Measurements from ENCODE around the gene TRIM24. TPM values are rescaled to one million over a fixed set of nuclear protein-coding genes. Genes with fewer than 3 reads are reported as not detected.
"Not testable (repeated sequence)": the region's sequence is repeated elsewhere in the genome, so short reads cannot be mapped to it uniquely, and the experiment has no call there.

Gene TRIM24
- total RNA-seq = 10 to 100 TPM; 11.5 to 30.6 (median 23.7) TPM

DNA sequence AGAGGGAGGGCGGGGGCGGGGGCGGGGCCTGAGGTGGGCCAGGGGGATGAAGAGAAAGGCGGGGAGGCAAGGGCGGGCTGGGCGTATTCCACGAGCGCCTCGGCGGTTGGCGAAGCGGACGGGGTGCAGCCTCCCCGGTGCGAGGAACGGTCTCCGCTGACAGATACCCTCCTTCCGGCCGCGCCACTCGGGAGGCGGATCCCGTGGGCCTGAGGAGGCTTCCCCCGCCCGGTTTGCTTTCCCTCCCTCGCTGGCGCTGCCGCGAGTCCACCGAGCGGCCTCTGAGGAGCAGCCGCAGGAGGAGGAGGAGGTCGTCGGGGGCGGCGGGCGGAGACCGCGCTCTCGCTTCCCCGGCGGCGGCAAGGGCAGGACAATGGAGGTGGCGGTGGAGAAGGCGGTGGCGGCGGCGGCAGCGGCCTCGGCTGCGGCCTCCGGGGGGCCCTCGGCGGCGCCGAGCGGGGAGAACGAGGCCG is at the start of gene TRIM24:
TRIM24 (plus strand) TSS at position 84 of the 473 bp plus-strand sequence; CDS start at position 374, 290 bp downstream.
- WGBS, 2 donors = 0 to 1% methylated on average over 16 to 49 of the region's 59 CpGs
- ATAC-seq (ENCODE audit: low FRiP score in 2 of 2) (peak in 1 of 2 donors; percentile 96), DNase-seq (peak in 1 of 2 donors; percentile 98)

GRCh38 chr7:138412077-138412476 is 48.0 kb upstream of the TRIM24 start:
- WGBS, 2 donors = 95 to 97% methylated on average over 3 of the region's 3 CpGs
- not testable (repeated sequence) for ATAC-seq (ENCODE audit: low FRiP score in 2 of 2); H3K27ac ChIP-seq; DNase-seq; H3K36me3 ChIP-seq; H3K4me3 ChIP-seq; H3K27me3 ChIP-seq; H3K4me1 ChIP-seq; H3K9me3 ChIP-seq

More for the DNA sequence above, at the start of gene TRIM24:
- H3K36me3 ChIP-seq = no peaks in the 10 kb centered on the region
- TF ChIP-seq, protein P1, sequence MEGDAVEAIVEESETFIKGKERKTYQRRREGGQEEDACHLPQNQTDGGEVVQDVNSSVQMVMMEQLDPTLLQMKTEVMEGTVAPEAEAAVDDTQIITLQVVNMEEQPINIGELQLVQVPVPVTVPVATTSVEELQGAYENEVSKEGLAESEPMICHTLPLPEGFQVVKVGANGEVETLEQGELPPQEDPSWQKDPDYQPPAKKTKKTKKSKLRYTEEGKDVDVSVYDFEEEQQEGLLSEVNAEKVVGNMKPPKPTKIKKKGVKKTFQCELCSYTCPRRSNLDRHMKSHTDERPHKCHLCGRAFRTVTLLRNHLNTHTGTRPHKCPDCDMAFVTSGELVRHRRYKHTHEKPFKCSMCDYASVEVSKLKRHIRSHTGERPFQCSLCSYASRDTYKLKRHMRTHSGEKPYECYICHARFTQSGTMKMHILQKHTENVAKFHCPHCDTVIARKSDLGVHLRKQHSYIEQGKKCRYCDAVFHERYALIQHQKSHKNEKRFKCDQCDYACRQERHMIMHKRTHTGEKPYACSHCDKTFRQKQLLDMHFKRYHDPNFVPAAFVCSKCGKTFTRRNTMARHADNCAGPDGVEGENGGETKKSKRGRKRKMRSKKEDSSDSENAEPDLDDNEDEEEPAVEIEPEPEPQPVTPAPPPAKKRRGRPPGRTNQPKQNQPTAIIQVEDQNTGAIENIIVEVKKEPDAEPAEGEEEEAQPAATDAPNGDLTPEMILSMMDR (IDR thresholded peaks at IDR 0.05) = no peak
- TF ChIP-seq POLR2A (IDR thresholded peaks at IDR 0.05) = peak in 3 of 4 donors; percentile 74 to 97 (median 93)
- TF ChIP-seq EP300 (IDR thresholded peaks at IDR 0.05) = peak in 1 of 4 donors; percentile 15
- TF ChIP-seq POLR2AphosphoS5 (IDR thresholded peaks at IDR 0.05) = peak; percentile 86 to 92
- no peaks in the 10 kb centered on the region for H3K27me3 ChIP-seq
- H3K9me3 ChIP-seq = no peaks in the 10 kb centered on the region
- peak within 1 kb of the TSS; percentile 60 to 95 (median 67) for H3K4me3 ChIP-seq
- H3K27ac ChIP-seq = peak within 1 kb of the TSS; percentile 93 to 98 (median 96)
- H3K4me1 ChIP-seq = peaks cover 4 to 12% (median 9%) of the 10 kb centered on the region in 4 donors

DNA sequence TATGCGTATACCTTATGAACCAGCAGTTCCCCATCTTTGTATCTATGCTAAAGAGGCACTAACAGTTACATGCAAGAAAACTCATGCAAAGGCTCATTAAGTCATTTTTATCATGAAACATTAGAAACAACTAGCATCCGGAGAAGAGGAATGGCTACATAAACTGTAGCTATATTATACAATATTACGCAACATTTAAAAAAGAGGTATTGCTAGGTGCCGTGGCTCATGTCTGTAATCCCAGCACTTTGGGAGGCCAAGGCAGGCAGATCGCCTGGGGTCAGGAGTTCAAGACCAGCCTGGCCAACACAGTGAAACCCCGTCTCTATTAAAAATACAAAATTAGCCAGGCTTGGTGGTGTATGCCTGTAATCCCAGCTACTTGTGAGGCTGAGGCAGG is 47.1 kb upstream of the TRIM24 start:
- not testable (repeated sequence) for DNase-seq; H3K36me3 ChIP-seq; H3K4me3 ChIP-seq; H3K9me3 ChIP-seq; ATAC-seq (ENCODE audit: low FRiP score in 2 of 2); H3K27me3 ChIP-seq; H3K4me1 ChIP-seq; H3K27ac ChIP-seq
- 74 to 77% methylated on average over 6 of the region's 6 CpGs for WGBS, 2 donors

DNA sequence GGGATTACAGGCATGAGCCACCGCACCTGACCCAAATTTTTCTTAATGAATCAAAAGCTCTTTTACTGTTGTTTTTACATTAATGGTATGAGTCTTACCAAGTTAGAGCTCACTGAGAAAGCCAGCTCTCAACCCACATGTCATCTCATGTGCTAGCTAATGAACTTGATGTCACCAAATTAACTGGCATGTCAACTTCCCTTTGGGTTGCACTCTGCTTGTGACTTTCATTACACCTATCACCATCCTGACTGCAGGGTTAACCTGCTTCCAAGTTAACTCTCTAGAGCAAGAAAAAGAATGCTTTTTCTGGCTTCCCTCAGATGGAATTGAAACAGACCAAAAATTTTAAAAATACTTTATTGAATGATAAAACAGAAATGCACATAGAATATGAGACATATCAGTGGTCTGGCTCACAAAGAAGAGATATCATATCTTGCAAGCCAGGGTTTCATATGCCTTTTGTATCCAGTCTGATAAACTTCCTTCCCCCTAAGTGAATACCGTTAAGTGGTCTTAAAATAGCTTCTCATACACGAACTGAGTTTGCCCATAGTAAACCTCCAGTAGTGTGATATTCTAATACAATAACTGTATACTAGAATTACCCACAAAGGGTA is 42.9 kb upstream of the TRIM24 start:
- no peak for ATAC-seq (ENCODE audit: low FRiP score in 2 of 2)
- peaks cover 0 to 7% (median 0%) of the 10 kb centered on the region in 4 donors for H3K4me1 ChIP-seq
- no peaks in the 10 kb centered on the region for H3K27me3 ChIP-seq
- no peak overlapping the region for H3K4me3 ChIP-seq
- no peaks in the 10 kb centered on the region for H3K9me3 ChIP-seq
- H3K27ac ChIP-seq = no peak overlapping the region
- 41 to 50% methylated on average over 3 of the region's 3 CpGs for WGBS, 2 donors
- no peak for DNase-seq
- H3K36me3 ChIP-seq = no peaks in the 10 kb centered on the region
- TF ChIP-seq POLR2A (IDR thresholded peaks at IDR 0.05) = no peak
- no peak for TF ChIP-seq EP300 (IDR thresholded peaks at IDR 0.05)
- TF ChIP-seq, protein P1 (IDR thresholded peaks at IDR 0.05) = no peak
- TF ChIP-seq POLR2AphosphoS5 (IDR thresholded peaks at IDR 0.05) = no peak

GRCh38 chr7:138417764-138418163 is 42.3 kb upstream of the TRIM24 start:
- DNase-seq = no peak
- H3K27ac ChIP-seq = no peak overlapping the region
- WGBS, 2 donors = 16 to 38% methylated on average over 1 of the region's 1 CpG
- ATAC-seq (ENCODE audit: low FRiP score in 2 of 2) = no peak
- no peaks in the 10 kb centered on the region for H3K9me3 ChIP-seq
- no peaks in the 10 kb centered on the region for H3K27me3 ChIP-seq
- peaks cover 0 to 7% (median 0%) of the 10 kb centered on the region in 4 donors for H3K4me1 ChIP-seq
- H3K36me3 ChIP-seq = no peaks in the 10 kb centered on the region
- TF ChIP-seq EP300 (IDR thresholded peaks at IDR 0.05) = no peak
- H3K4me3 ChIP-seq = no peak overlapping the region

DNA sequence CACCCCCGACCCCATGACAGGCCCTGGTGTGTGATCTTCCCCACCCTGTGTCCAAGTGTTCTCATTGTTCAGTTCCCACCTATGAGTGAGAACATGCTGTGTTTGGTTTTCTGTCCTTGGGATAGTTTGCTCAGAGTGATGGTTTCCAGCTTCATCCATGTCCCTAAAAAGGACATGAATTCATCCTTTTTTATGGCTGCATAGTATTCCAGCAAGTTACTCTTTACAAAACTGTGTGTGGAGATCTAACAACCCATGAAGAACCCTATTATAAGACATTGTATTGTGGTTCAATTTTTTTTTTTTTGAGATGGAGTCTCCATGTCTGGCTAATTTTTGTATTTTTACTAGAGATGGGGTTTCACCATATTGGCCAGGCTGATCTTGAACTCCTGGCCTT is 41.7 kb upstream of the TRIM24 start:
- H3K27me3 ChIP-seq; DNase-seq; H3K4me1 ChIP-seq; H3K36me3 ChIP-seq; H3K4me3 ChIP-seq; ATAC-seq (ENCODE audit: low FRiP score in 2 of 2); H3K27ac ChIP-seq; H3K9me3 ChIP-seq: not testable (repeated sequence)
- 62 to 67% methylated on average over 1 of the region's 1 CpG for WGBS, 2 donors

- H3K9me3 ChIP-seq = peaks cover 10 to 24% (median 14%) of the 10 kb centered on the region in 4 donors
- no peaks in the 10 kb centered on the region for H3K36me3 ChIP-seq
- no peak overlapping the region for H3K4me3 ChIP-seq
- no peaks in the 10 kb centered on the region for H3K27me3 ChIP-seq
- H3K4me1 ChIP-seq = no peaks in the 10 kb centered on the region
- H3K27ac ChIP-seq = no peak overlapping the region
- DNase-seq (no peak), ATAC-seq (ENCODE audit: low FRiP score in 2 of 2) (no peak)
- TF ChIP-seq, protein P1 (IDR thresholded peaks at IDR 0.05) = no peak
- no peak for TF ChIP-seq POLR2AphosphoS5 (IDR thresholded peaks at IDR 0.05)
- no peak for TF ChIP-seq POLR2A (IDR thresholded peaks at IDR 0.05)
- TF ChIP-seq EP300 (IDR thresholded peaks at IDR 0.05) = no peak
- whole genome bisulfite sequencing, 2 donors = 90 to 93% methylated on average over 5 of the region's 5 CpGs
Observed at GRCh38 chr7:138425026-138425425, 35.0 kb upstream of the TRIM24 start.
